Breast epithelium (tissue), 4 donors: ENCODE measurements around the gene SORT1. TPM values are rescaled to one million over a fixed set of nuclear protein-coding genes. Genes with fewer than 3 reads are reported as not detected.
A peak's percentile ranks its signal among the peaks of the same experiment; 100 is the strongest.
"Not testable (repeated sequence)": the region's sequence is repeated elsewhere in the genome, so short reads cannot be mapped to it uniquely, and the experiment has no call there.

ENCODE experiments used
- DNase-seq, 2 donors: peaks; one replicate each; pipeline ENCODE4 v3.0.0-alpha.2; 2019; ENCODE audit warnings: low spot score in 2 of 2
- H3K27ac ChIP-seq, 2 donors: fragments of 200-600 bp; sonication (generic) in 1 of 2; one replicate each; pipeline ENCODE4 v1.5.1; 2016 to 2019; ENCODE audit warnings: mild to moderate bottlenecking in 1 of 2
- H3K27me3 ChIP-seq, 2 donors: fragments of 200-600 bp; sonication (generic) in 1 of 2; one replicate each; pipeline versions ENCODE4 v1.5.1 to v1.6.0; 2017 to 2019; ENCODE audit warnings: control low read depth in 1 of 2, mild to moderate bottlenecking in 1 of 2
- H3K36me3 ChIP-seq: fragments of 200-600 bp; one replicate; pipeline ENCODE4 v1.5.1; 2019
- H3K4me1 ChIP-seq, 2 donors: fragments of 200-600 bp; sonication (generic); one replicate each; pipeline ENCODE4 v1.5.1; 2016 to 2019; ENCODE audit warnings: control low read depth in 1 of 2
- H3K4me3 ChIP-seq, 3 donors: fragments of 200-600 bp; sonication (generic); 1 replicate in 2 of 3; 2 replicates in 1 of 3; pipeline ENCODE4 v1.5.1; 2016 to 2019; ENCODE audit warnings: mild to moderate bottlenecking in 3 of 3, moderate library complexity in 2 of 3
- H3K9me3 ChIP-seq, 2 donors: fragments of 200-600 bp; sonication (generic) in 1 of 2; one replicate each; pipeline ENCODE4 v1.5.1; 2016 to 2019; ENCODE audit warnings: control low read depth in 1 of 2
- CTCF ChIP-seq, 3 donors: fragments of 450-650 bp; IDR thresholded peaks; one replicate each; pipeline ENCODE4 v1.5.1; 2016 to 2017; ENCODE audit warnings: antibody characterized with exemption in 3 of 3, mild to moderate bottlenecking in 3 of 3, moderate library complexity in 3 of 3
- POLR2A ChIP-seq: fragments of 450-650 bp; IDR thresholded peaks from one replicate; pipeline ENCODE4 v1.6.1; 2016; ENCODE audit warnings: antibody characterized with exemption, mild to moderate bottlenecking, moderate library complexity
- POLR2AphosphoS5 ChIP-seq, 3 donors: sonication (generic); formaldehyde crosslinking; IDR thresholded peaks; one replicate each; pipeline ENCODE4 v1.6.1; 2017; ENCODE audit warnings: antibody characterized with exemption in 3 of 3
- intact Hi-C: fragments of 100-400 bp; cut with DNase I; formaldehyde crosslinking; loops from one replicate; pipeline ENCODE4 v1.15.1; 2023; ENCODE audit warnings: low total_unique reads
- total RNA-seq, 3 donors: library from RNA; depleted of rRNA; stranded (reverse); fragments of >200 nt; gene quantifications; one replicate each; pipeline ENCODE4 v1.1.0, GENCODE V29; 2016

The SORT1 gene
- 100 to 1,000 TPM in 1 of 3 donors, 10 to 100 TPM in 2; 51.1 to 135 (median 69.8) TPM for total RNA-seq

GRCh38 chr1:109397581-109398342 is at the start of gene SORT1:
TSS of gene SORT1 (minus strand) at chr1:109397918. CDS start at chr1:109397892, 26 bp downstream.
- peak; percentile 71 to 83 for DNase-seq
- Histone ChIP-seq H3K36me3 (no peaks in the 10 kb centered on the region), H3K27ac (peak within 1 kb of the TSS; percentile 68 to 81), H3K4me1 (peaks cover 0 to 9% of the 10 kb centered on the region in 2 donors), H3K27me3 (no peaks in the 10 kb centered on the region), H3K9me3 (no peaks in the 10 kb centered on the region), H3K4me3 (peak within 1 kb of the TSS; percentile 54 to 85 (median 66))
- TF ChIP-seq POLR2A (no peak), POLR2AphosphoS5 (IDR thresholded peaks at IDR 0.05) (no peak), CTCF (IDR thresholded peaks at IDR 0.05) (peak in 1 of 3 donors; percentile 13)
- intact Hi-C loops = no loop called here

DNA sequence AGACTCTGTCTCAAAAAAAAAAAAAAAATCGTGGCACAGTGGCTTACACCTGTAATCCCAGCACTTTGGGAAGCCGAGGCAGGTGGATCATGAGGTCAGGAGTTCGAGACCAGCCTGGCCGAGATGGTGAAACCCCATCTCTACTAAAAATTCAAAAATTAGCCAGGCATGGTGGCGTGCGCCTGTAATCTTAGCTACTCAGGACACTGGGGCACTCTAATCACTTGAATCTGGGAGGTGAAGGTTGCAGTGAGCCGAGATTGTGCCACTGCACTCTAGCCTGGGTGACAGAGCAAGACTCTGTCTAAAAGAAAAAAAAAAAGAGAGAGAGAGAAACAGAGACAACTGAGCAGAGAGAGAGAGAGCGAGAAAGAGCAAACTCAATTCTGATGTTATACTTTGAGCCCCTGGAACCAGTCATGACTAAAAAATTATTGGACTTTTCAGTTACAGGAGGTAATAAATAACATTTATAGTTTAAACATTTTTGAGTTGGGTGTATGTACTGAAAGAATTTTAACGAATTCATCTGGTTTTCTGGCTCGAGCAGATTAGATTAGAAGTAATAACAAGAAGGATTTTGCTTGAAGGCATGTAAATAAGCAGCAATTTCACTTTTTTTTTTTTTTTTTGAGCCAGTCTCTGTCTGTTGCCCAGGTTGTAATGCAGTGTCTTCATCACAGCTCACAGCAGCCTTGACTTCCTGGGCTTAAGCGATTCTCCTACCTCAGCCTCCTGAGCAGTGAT is 48.4 kb upstream of the SORT1 start:
- H3K27me3 ChIP-seq = peaks cover 0 to 31% of the 10 kb centered on the region in 2 donors
- H3K4me3 ChIP-seq, DNase-seq, H3K36me3 ChIP-seq, H3K4me1 ChIP-seq, intact Hi-C loops, H3K9me3 ChIP-seq, H3K27ac ChIP-seq: not testable (repeated sequence)

DNA sequence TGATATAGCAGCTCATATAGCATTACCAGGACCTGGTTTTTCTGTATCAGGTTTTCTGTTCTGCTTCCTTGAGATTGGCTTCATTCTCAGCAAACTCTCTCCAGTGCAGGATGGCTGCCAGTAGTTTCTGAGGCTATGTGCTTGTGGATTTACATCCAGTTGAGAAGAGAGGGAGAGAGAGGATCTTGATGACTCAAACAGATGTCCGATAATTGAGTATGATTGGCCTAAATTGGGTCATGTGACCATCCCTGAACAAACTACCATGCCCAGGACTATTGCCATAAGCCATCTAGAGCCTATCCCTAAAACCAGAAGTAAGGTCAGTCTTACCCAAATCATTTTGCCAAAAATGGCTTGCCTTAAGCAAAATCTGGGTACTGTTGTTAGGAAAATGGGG is 46.6 kb upstream of the SORT1 start:
- H3K36me3 ChIP-seq = no peaks in the 10 kb centered on the region
- no peaks in the 10 kb centered on the region for H3K4me1 ChIP-seq
- intact Hi-C loops = no loop called here
- no peak overlapping the region for H3K27ac ChIP-seq
- DNase-seq = no peak
- no peak for TF ChIP-seq POLR2AphosphoS5 (IDR thresholded peaks at IDR 0.05)
- TF ChIP-seq CTCF (IDR thresholded peaks at IDR 0.05) = no peak
- no peak for TF ChIP-seq POLR2A
- peaks cover 0 to 31% of the 10 kb centered on the region in 2 donors for H3K27me3 ChIP-seq
- no peaks in the 10 kb centered on the region for H3K9me3 ChIP-seq
- no peak overlapping the region for H3K4me3 ChIP-seq

GRCh38 chr1:109443476-109443875 is 45.8 kb upstream of the SORT1 start:
- Histone ChIP-seq H3K4me1 (no peaks in the 10 kb centered on the region), H3K9me3 (no peaks in the 10 kb centered on the region), H3K36me3 (no peaks in the 10 kb centered on the region), H3K4me3 (no peak overlapping the region), H3K27me3 (peaks cover 0 to 31% of the 10 kb centered on the region in 2 donors), H3K27ac (no peak overlapping the region)
- DNase-seq = no peak
- TF ChIP-seq POLR2AphosphoS5 (IDR thresholded peaks at IDR 0.05) = no peak
- no peak for TF ChIP-seq POLR2A
- no peak for TF ChIP-seq CTCF (IDR thresholded peaks at IDR 0.05)
- intact Hi-C loops = no loop called here

DNA sequence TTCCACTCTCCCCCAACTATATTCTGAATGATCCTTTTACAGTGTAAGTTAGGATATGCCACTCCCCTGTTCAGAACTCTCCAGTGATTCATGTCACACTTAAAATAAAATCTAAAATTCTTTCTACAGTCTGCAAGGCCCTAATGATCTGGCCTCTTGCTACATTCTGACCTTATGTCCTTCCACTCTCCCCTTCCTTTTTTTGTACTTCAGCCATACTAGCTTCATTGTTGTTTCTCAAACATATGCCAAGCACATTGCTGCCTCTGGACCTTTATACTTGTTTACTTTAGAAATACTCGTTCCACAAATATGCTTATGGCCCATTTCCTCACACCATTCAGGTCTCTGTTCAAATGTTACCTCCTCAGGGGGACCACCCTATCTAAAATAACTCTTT is 43.4 kb upstream of the SORT1 start:
- Histone ChIP-seq H3K4me1 (no peaks in the 10 kb centered on the region), H3K36me3 (no peaks in the 10 kb centered on the region), H3K9me3 (no peaks in the 10 kb centered on the region), H3K27ac (no peak overlapping the region), H3K27me3 (peaks cover 0 to 21% of the 10 kb centered on the region in 2 donors), H3K4me3 (no peak overlapping the region)
- TF ChIP-seq CTCF (IDR thresholded peaks at IDR 0.05) = no peak
- no peak for TF ChIP-seq POLR2AphosphoS5 (IDR thresholded peaks at IDR 0.05)
- no peak for TF ChIP-seq POLR2A
- no peak for DNase-seq
- intact Hi-C loops = no loop called here
